HepG2 (cell line): Measurements from ENCODE around the gene CDT1. TPM values are rescaled to one million over a fixed set of nuclear protein-coding genes. Genes with fewer than 3 reads are reported as not detected.

Experiments used
- ELF1 ChIP-seq: sonication (generic); formaldehyde crosslinking; IDR thresholded peaks from 2 replicates; pipeline ENCODE4 v1.4.0; 2020; ENCODE audit warnings: missing genetic modification reagents
- ELK4 ChIP-seq: sonication (generic); formaldehyde crosslinking; IDR thresholded peaks from 2 replicates; pipeline ENCODE4 v1.9.0; 2021; ENCODE audit warnings: missing genetic modification reagents, borderline replicate concordance
- HHEX ChIP-seq: IDR thresholded peaks from 2 replicates; pipeline ENCODE4 v1.6.1; 2016; ENCODE audit warnings: control low read depth
- HOXA5 ChIP-seq: sonication (generic); formaldehyde crosslinking; IDR thresholded peaks from 2 replicates; pipeline ENCODE4 v1.4.0; 2020; ENCODE audit warnings: missing genetic modification reagents
- IKZF5 ChIP-seq: IDR thresholded peaks from 2 replicates; pipeline ENCODE4 v1.6.1; 2018; ENCODE audit warnings: missing genetic modification reagents, mild to moderate bottlenecking, missing compliant biosample characterization
- MLXIP ChIP-seq: sonication (generic); formaldehyde crosslinking; IDR thresholded peaks from 2 replicates; pipeline ENCODE4 v1.9.0; 2021; ENCODE audit warnings: missing genetic modification reagents, borderline replicate concordance
- NFRKB ChIP-seq: fragments of 450-650 bp; IDR thresholded peaks from 2 replicates; pipeline ENCODE4 v1.6.1; 2017
- SMARCE1 ChIP-seq: fragments of 450-650 bp; IDR thresholded peaks from 2 replicates; pipeline ENCODE4 v1.6.1; 2017; ENCODE audit warnings: borderline replicate concordance
- SRSF4 ChIP-seq: fragments of 200-400 bp; formaldehyde crosslinking; IDR thresholded peaks from one replicate; pipeline ENCODE4 v1.6.1; 2018; ENCODE audit warnings: mild to moderate bottlenecking, low read depth, low read length, moderate library complexity; ENCODE audit not compliant: poor library complexity, severe bottlenecking
- SRY ChIP-seq: sonication (generic); formaldehyde crosslinking; IDR thresholded peaks from 2 replicates; pipeline ENCODE4 v1.8.0; 2022; ENCODE audit warnings: mild to moderate bottlenecking, missing genetic modification reagents
- SYNCRIP ChIP-seq: fragments of 200-400 bp; formaldehyde crosslinking; IDR thresholded peaks from 2 replicates; pipeline ENCODE4 v1.6.1; 2018; ENCODE audit warnings: mild to moderate bottlenecking, low read depth, low read length; ENCODE audit not compliant: insufficient read depth
- TP53 ChIP-seq: sonication (generic); formaldehyde crosslinking; conservative IDR thresholded peaks from 2 replicates; pipeline ENCODE4 v1.4.0; 2020; ENCODE audit warnings: missing genetic modification reagents
- YEATS2 ChIP-seq: sonication (generic); formaldehyde crosslinking; IDR thresholded peaks from 2 replicates; pipeline ENCODE4 v1.4.0; 2020; ENCODE audit warnings: missing genetic modification reagents, borderline replicate concordance
- ZFP36L2 ChIP-seq: sonication (generic); formaldehyde crosslinking; IDR thresholded peaks from 2 replicates; pipeline ENCODE4 v1.4.0; 2020; ENCODE audit warnings: missing genetic modification reagents
- ZNF3 ChIP-seq: IDR thresholded peaks from 2 replicates; pipeline ENCODE4 v1.7.0; 2017; ENCODE audit warnings: inconsistent platforms
- ZNF382 ChIP-seq: sonication (generic); formaldehyde crosslinking; IDR thresholded peaks from 2 replicates; pipeline ENCODE4 v1.5.0; 2020; ENCODE audit warnings: missing genetic modification reagents, mild to moderate bottlenecking, borderline replicate concordance
- ZNF552 ChIP-seq: sonication (generic); formaldehyde crosslinking; IDR thresholded peaks from 2 replicates; pipeline ENCODE4 v1.9.0; 2022; ENCODE audit warnings: missing genetic modification reagents, mild to moderate bottlenecking, borderline replicate concordance
- ZNF562 ChIP-seq: sonication (generic); formaldehyde crosslinking; IDR thresholded peaks from 2 replicates; pipeline ENCODE4 v1.8.0; 2022; ENCODE audit warnings: missing genetic modification reagents, borderline replicate concordance
- ZNF616 ChIP-seq: sonication (generic); formaldehyde crosslinking; IDR thresholded peaks from 2 replicates; pipeline ENCODE4 v1.5.0; 2020; ENCODE audit warnings: low read depth, mild to moderate bottlenecking, missing genetic modification reagents
- polyA plus RNA-seq, 8 experiments: library from polyadenylated mRNA; depleted of rRNA in 3 of 8; stranded (reverse) in 7 of 8; unstranded in 1 of 8; fragments of >200 nt; fragmentation: Illumina TruSeq in 4 of 8; extraction: Trizol in 4 of 8; gene quantifications; 2 replicates each; pipeline versions ENCODE4 v1.2.1 to v1.2.3, GENCODE V29; 2011 to 2016; ENCODE audit warnings: low read depth in 4 of 8, missing spikeins in 1 of 8, mixed read lengths in 1 of 8; ENCODE audit not compliant: insufficient read depth in 1 of 8
- total RNA-seq, 5 experiments: library from RNA; depleted of rRNA; stranded (reverse); fragments of >200 nt; fragmentation: Illumina TruSeq; extraction: Trizol; gene quantifications; 2 replicates each; pipeline ENCODE4 v1.2.3, GENCODE V29; 2016; ENCODE audit warnings: low read depth in 1 of 5
- TF ChIP-seq, protein P1 (sequence below): sonication (generic); formaldehyde crosslinking; IDR thresholded peaks from 2 replicates; pipeline ENCODE4 v1.8.0; 2022; ENCODE audit warnings: missing genetic modification reagents, mild to moderate bottlenecking, inconsistent platforms, borderline replicate concordance
- TF ChIP-seq, protein P2 (sequence below): sonication (generic); formaldehyde crosslinking; conservative IDR thresholded peaks from 2 replicates; pipeline ENCODE4 v1.4.0; 2020; ENCODE audit warnings: missing genetic modification reagents

The CDT1 gene
- total and polyA plus RNA-seq, 2 of the 13 experiments (the other 11 are each of a cell fraction or from before 2014, with no cell fraction given), result 23.1 to 23.8 TPM

- no peak for TF ChIP-seq SRSF4
- no peak for TF ChIP-seq HHEX
- TF ChIP-seq IKZF5 (CRISPR knock-in tag), result peak; percentile 42
- peak; percentile 74; the same call in 1 of the 2 replicates for TF ChIP-seq ELK4 (CRISPR knock-in tag)
- no peak for TF ChIP-seq SYNCRIP
- TF ChIP-seq, protein P1, sequence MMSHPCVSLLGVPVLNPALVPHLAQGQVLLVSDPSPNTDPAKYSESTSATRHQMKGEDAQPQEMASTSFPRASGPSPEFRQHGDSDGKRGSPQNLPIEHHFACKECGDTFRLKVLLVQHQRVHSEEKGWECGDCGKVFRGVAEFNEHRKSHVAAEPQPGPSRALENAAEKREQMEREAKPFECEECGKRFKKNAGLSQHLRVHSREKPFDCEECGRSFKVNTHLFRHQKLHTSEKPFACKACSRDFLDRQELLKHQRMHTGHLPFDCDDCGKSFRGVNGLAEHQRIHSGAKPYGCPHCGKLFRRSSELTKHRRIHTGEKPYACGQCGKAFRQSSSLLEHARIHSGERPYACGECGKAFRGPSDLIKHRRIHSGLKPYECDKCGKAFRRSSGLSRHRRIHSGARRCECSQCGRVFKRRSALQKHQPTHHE (CRISPR knock-in tag), result no peak; the same call in 1 of the 2 replicates
- TF ChIP-seq SRY (CRISPR knock-in tag), result no peak; the same call in 1 of the 2 replicates
- TF ChIP-seq TP53, result no peak
- no peak for TF ChIP-seq NFRKB
- TF ChIP-seq ZFP36L2 (CRISPR knock-in tag), result no peak
- TF ChIP-seq ELF1 (CRISPR knock-in tag), result no peak
- no peak for TF ChIP-seq SMARCE1
- TF ChIP-seq, protein P2, sequence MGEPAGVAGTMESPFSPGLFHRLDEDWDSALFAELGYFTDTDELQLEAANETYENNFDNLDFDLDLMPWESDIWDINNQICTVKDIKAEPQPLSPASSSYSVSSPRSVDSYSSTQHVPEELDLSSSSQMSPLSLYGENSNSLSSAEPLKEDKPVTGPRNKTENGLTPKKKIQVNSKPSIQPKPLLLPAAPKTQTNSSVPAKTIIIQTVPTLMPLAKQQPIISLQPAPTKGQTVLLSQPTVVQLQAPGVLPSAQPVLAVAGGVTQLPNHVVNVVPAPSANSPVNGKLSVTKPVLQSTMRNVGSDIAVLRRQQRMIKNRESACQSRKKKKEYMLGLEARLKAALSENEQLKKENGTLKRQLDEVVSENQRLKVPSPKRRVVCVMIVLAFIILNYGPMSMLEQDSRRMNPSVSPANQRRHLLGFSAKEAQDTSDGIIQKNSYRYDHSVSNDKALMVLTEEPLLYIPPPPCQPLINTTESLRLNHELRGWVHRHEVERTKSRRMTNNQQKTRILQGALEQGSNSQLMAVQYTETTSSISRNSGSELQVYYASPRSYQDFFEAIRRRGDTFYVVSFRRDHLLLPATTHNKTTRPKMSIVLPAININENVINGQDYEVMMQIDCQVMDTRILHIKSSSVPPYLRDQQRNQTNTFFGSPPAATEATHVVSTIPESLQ (CRISPR knock-in tag), result no peak; the same call in 1 of the 2 replicates
- no peak for TF ChIP-seq MLXIP
- no peak for TF ChIP-seq ZNF562 (CRISPR knock-in tag)
- TF ChIP-seq YEATS2 (CRISPR knock-in tag), result peak; percentile 79
- TF ChIP-seq ZNF616 (CRISPR knock-in tag), result peak; percentile 69; the same call in 1 of the 2 replicates
- TF ChIP-seq ZNF552 (CRISPR knock-in tag), result peak; percentile 76; the same call in 1 of the 2 replicates
- no peak; the same call in 1 of the 2 replicates for TF ChIP-seq HOXA5 (CRISPR knock-in tag)
- no peak for TF ChIP-seq ZNF382
- TF ChIP-seq ZNF3 (CRISPR knock-in tag), result no peak
These were observed 8.4 kb downstream of the CDT1 start, which contains the start of gene APRT (continued) for GRCh38 chr16:88811769-88812512.
